ENCODE measurements around the gene RCN2. TPM values are rescaled to one million over a fixed set of nuclear protein-coding genes. Genes with fewer than 3 reads are reported as not detected.

RCN2 gene
- total and polyA plus RNA-seq, 2 of the 13 experiments (the other 11 are each of a cell fraction or from before 2014, with no cell fraction given), result 84.4 to 89.0 TPM

GRCh38 chr15:76905013-76905839 lies 26.3 kb upstream of the RCN2 start, which contains the start of gene SCAPER (continued):
- no peak; the same call in 1 of the 2 replicates for TF ChIP-seq RAD21 (CRISPR knock-in tag; IDR thresholded peaks at IDR 0.05)
- TF ChIP-seq NFYB (CRISPR knock-in tag; IDR thresholded peaks at IDR 0.05), result peak; percentile 44; the same call in 1 of the 2 replicates
- no peak for TF ChIP-seq ATM (IDR thresholded peaks at IDR 0.05; ENCODE audit: borderline replicate concordance)
- no peak for TF ChIP-seq HNF1A (IDR thresholded peaks at IDR 0.05; ENCODE audit: low read depth)
- peak; percentile 79; the same call in 1 of the 2 replicates for TF ChIP-seq HNF1A (CRISPR knock-in tag; IDR thresholded peaks at IDR 0.05; ENCODE audit: borderline replicate concordance)
- TF ChIP-seq ADNP (CRISPR knock-in tag; IDR thresholded peaks at IDR 0.05), result no peak
- no peak for TF ChIP-seq TRAFD1 (CRISPR knock-in tag; IDR thresholded peaks at IDR 0.05; ENCODE audit: borderline replicate concordance)
- peak; percentile 76; the same call in 1 of the 2 replicates for TF ChIP-seq ZSCAN25 (CRISPR knock-in tag; IDR thresholded peaks at IDR 0.05)
- TF ChIP-seq ZNF34 (CRISPR knock-in tag; IDR thresholded peaks at IDR 0.05; ENCODE audit: borderline replicate concordance), result peak; percentile 89; the same call in 1 of the 2 replicates
- no peak; the same call in 1 of the 2 replicates for TF ChIP-seq MED1 (CRISPR knock-in tag; IDR thresholded peaks at IDR 0.05)
- TF ChIP-seq NFKB2 (CRISPR knock-in tag; IDR thresholded peaks at IDR 0.05; ENCODE audit: borderline replicate concordance), result peak; percentile 99
- peak; percentile 98 for TF ChIP-seq IKZF4 (CRISPR knock-in tag; IDR thresholded peaks at IDR 0.05; ENCODE audit: borderline replicate concordance, low read depth, not compliant biosample characterization)
- TF ChIP-seq SRF (IDR thresholded peaks at IDR 0.05; ENCODE audit: low read depth, low read length), result 0 out of 2 replicates have a peak, but pooled peaks have one; percentile 21
- peak; percentile 73 for TF ChIP-seq ZNF263 (CRISPR knock-in tag; IDR thresholded peaks at IDR 0.05)
- peak in 1 of 2 experiments; percentile 83; a peak in 2 of 4 replicates for TF ChIP-seq KLF16 (CRISPR knock-in tag; IDR thresholded peaks at IDR 0.05)
- TF ChIP-seq ZFP1 (CRISPR knock-in tag; IDR thresholded peaks at IDR 0.05), result no peak
- TF ChIP-seq, protein P1, sequence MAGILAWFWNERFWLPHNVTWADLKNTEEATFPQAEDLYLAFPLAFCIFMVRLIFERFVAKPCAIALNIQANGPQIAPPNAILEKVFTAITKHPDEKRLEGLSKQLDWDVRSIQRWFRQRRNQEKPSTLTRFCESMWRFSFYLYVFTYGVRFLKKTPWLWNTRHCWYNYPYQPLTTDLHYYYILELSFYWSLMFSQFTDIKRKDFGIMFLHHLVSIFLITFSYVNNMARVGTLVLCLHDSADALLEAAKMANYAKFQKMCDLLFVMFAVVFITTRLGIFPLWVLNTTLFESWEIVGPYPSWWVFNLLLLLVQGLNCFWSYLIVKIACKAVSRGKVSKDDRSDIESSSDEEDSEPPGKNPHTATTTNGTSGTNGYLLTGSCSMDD (CRISPR knock-in tag; IDR thresholded peaks at IDR 0.05), result peak; percentile 92; the same call in 1 of the 2 replicates
- TF ChIP-seq, protein P2, sequence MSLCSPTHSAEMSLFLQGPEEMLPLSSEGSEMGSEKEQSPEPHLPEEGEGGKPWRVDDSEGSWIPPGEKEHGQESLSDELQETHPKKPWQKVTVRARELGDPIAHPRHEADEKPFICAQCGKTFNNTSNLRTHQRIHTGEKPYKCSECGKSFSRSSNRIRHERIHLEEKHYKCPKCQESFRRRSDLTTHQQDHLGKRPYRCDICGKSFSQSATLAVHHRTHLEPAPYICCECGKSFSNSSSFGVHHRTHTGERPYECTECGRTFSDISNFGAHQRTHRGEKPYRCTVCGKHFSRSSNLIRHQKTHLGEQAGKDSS (CRISPR knock-in tag; IDR thresholded peaks at IDR 0.05; ENCODE audit: borderline replicate concordance, low read depth), result peak; percentile 92
- no peak; the same call in none of the 2 replicates for TF ChIP-seq ZNF703 (CRISPR knock-in tag; IDR thresholded peaks at IDR 0.05; ENCODE audit: borderline replicate concordance)
- TF ChIP-seq ZNF878 (CRISPR knock-in tag; IDR thresholded peaks at IDR 0.05), result peak; percentile 97
- TF ChIP-seq TEAD3 (CRISPR knock-in tag; optimal IDR thresholded peaks at IDR 0.05; ENCODE audit: borderline replicate concordance), result no peak
